Hepatocyte (in vitro differentiated cells): Measurements from ENCODE around the gene CAPRIN2. TPM values are rescaled to one million over a fixed set of nuclear protein-coding genes. Genes with fewer than 3 reads are reported as not detected.
A peak's percentile ranks its signal among the peaks of the same experiment; 100 is the strongest.

Experiments
- DNase-seq: peaks from one replicate; pipeline ENCODE4 v3.0.0-alpha.2; 2016; ENCODE audit warnings: low spot score
- H2AFZ ChIP-seq: fragments of 200-600 bp; sonication (generic); 2 replicates; pipeline ENCODE4 v1.6.0; 2016; ENCODE audit warnings: antibody characterized with exemption, mild to moderate bottlenecking
- H3K27ac ChIP-seq: fragments of 200-600 bp; sonication (generic); 2 replicates; pipeline ENCODE4 v1.5.1; 2016; ENCODE audit warnings: mild to moderate bottlenecking
- H3K27me3 ChIP-seq: fragments of 200-600 bp; sonication (generic); 2 replicates; pipeline ENCODE4 v1.6.1; 2016
- H3K36me3 ChIP-seq: fragments of 200-600 bp; sonication (generic); replicated peaks from 2 replicates; pipeline ENCODE4 v1.5.1; 2016; ENCODE audit warnings: low read depth; ENCODE audit not compliant: insufficient read depth
- H3K4me1 ChIP-seq: fragments of 200-600 bp; sonication (generic); 2 replicates; pipeline ENCODE4 v1.5.1; 2016; ENCODE audit warnings: mild to moderate bottlenecking, moderate library complexity; ENCODE audit not compliant: insufficient read depth
- H3K4me2 ChIP-seq: fragments of 200-600 bp; sonication (generic); 2 replicates; pipeline ENCODE4 v1.6.0; 2016
- H3K4me3 ChIP-seq: fragments of 200-600 bp; sonication (generic); 2 replicates; pipeline ENCODE4 v1.5.1; 2016; ENCODE audit warnings: mild to moderate bottlenecking
- H3K79me2 ChIP-seq: fragments of 200-600 bp; sonication (generic); 2 replicates; pipeline ENCODE4 v1.6.0; 2017; ENCODE audit warnings: mild to moderate bottlenecking
- H3K9me2 ChIP-seq: fragments of 200-600 bp; sonication (generic); replicated peaks from 2 replicates; pipeline ENCODE4 v1.6.0; 2017; ENCODE audit warnings: mild to moderate bottlenecking; ENCODE audit not compliant: insufficient read depth
- H3K9me3 ChIP-seq: fragments of 200-600 bp; sonication (generic); 2 replicates; pipeline ENCODE4 v1.5.1; 2016; ENCODE audit warnings: low read depth, mild to moderate bottlenecking
- H4K20me1 ChIP-seq: fragments of 200-600 bp; sonication (generic); 2 replicates; pipeline ENCODE4 v1.6.0; 2016; ENCODE audit warnings: mild to moderate bottlenecking; ENCODE audit not compliant: insufficient read depth, poor library complexity, severe bottlenecking
- EZH2 ChIP-seq: fragments of 200-600 bp; sonication (generic); IDR thresholded peaks from 2 replicates; pipeline ENCODE4 v1.6.1; 2016; ENCODE audit warnings: antibody characterized with exemption, mild to moderate bottlenecking, borderline replicate concordance
- EZH2phosphoT487 ChIP-seq: fragments of 200-600 bp; sonication (generic); IDR thresholded peaks from one replicate; pipeline ENCODE4 v1.6.1; 2018; ENCODE audit warnings: antibody characterized with exemption, mild to moderate bottlenecking, low read depth, moderate library complexity; ENCODE audit not compliant: unreplicated experiment, severe bottlenecking
- WGBS: methylation state at CpG from one replicate; pipeline ENCODE4 v1.1.6; 2016; ENCODE audit warnings: low lambda C conversion rate; ENCODE audit errors: missing lambda C conversion rate; 5-methylcytosine and 5-hydroxymethylcytosine counted together
- polyA plus RNA-seq: library from polyadenylated mRNA; unstranded; fragments of >200 nt; fragmentation: Nextera tagmentation; extraction: Ambion mirVana; gene quantifications from 2 replicates; pipeline ENCODE4 v1.2.1, GENCODE V29; 2016
- total RNA-seq: library from RNA; depleted of rRNA; stranded (reverse); fragments of >200 nt; gene quantifications from 2 replicates; pipeline ENCODE4 v1.2.3, GENCODE V29; 2014
- TF ChIP-seq, protein P1 (sequence below): fragments of 200-600 bp; sonication (generic); IDR thresholded peaks from 2 replicates; pipeline ENCODE4 v1.5.1; 2016; ENCODE audit warnings: antibody characterized with exemption, mild to moderate bottlenecking; ENCODE audit not compliant: poor library complexity

The CAPRIN2 gene
- total and polyA plus RNA-seq, 2 experiments from 2014 or later, result 19.0 to 25.4 TPM

DNA sequence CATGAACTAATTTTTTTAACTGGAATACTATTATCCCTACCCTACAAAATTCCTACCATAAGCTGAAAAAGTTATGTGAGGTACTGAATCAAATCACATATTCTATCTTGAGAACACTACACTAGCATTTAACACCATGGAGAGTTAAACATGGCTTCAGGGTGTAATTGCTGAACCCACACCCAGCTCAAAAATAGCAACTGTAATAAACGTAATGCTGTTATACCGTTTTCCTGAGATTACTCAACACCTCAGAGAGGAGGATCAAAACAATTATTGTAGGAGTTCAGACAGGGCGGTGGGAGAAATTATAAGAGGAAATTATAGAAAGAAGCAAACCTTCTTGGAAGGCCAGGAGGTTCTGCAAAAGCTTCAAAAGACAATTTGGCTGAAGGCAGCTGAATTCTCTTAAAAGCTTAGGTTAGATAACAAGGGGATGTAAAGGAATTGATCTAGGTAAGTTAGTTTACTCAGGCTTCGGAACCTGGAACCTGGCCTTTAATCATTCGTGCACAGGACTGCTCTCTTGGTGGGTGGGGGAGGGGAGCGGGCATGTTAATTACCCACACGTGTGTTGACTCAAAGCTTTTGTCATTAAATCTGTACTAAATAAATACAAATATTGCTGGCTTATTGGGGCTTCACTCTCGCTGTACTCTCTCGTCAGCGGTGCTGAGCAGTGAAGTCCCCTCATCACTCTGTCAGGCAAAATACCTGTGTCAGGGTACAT lies 47.0 kb downstream of the CAPRIN2 start:
- Histone ChIP-seq H3K4me2 (no peak overlapping the region), H2AFZ (no peak overlapping the region), H3K79me2 (no peaks in the 10 kb centered on the region), H3K27ac (no peak overlapping the region), H4K20me1 (no peaks in the 10 kb centered on the region), H3K9me3 (no peaks in the 10 kb centered on the region), H3K4me3 (no peak overlapping the region), H3K36me3 (peaks cover 5% of the 10 kb centered on the region), H3K27me3 (no peaks in the 10 kb centered on the region), H3K4me1 (no peaks in the 10 kb centered on the region), H3K9me2 (no peaks in the 10 kb centered on the region)
- no peak for TF ChIP-seq EZH2phosphoT487
- no peak for DNase-seq
- 90% methylated on average over 10 of the region's 10 CpGs for WGBS

DNA sequence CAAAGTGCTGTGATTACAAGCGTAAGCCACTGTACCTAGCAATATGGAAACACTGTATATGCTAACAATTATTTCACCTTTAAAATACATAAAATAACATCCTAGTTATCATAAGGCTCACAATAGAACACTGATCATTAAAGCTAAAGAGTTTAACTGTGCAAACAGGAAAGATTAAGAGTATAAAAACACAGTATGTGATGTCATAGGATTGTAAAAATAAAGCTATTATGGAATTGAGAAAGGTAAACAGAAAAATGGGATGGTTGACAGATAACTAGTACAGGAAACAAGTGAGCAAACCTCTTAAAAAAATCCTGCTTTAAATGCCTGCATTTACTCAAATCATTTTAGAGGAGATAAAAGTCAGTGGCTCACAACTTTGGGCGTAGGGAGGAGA lies 48.3 kb downstream of the CAPRIN2 start:
- Histone ChIP-seq H2AFZ (no peak overlapping the region), H4K20me1 (no peaks in the 10 kb centered on the region), H3K9me2 (no peaks in the 10 kb centered on the region), H3K4me2 (no peak overlapping the region), H3K79me2 (no peaks in the 10 kb centered on the region), H3K4me3 (no peak overlapping the region), H3K4me1 (no peaks in the 10 kb centered on the region), H3K27ac (peak overlapping the region; percentile 1), H3K27me3 (no peaks in the 10 kb centered on the region), H3K9me3 (no peaks in the 10 kb centered on the region), H3K36me3 (peaks cover 5% of the 10 kb centered on the region)
- no peak for DNase-seq
- no peak for TF ChIP-seq EZH2phosphoT487
- no peak for TF ChIP-seq EZH2
- TF ChIP-seq, protein P1, sequence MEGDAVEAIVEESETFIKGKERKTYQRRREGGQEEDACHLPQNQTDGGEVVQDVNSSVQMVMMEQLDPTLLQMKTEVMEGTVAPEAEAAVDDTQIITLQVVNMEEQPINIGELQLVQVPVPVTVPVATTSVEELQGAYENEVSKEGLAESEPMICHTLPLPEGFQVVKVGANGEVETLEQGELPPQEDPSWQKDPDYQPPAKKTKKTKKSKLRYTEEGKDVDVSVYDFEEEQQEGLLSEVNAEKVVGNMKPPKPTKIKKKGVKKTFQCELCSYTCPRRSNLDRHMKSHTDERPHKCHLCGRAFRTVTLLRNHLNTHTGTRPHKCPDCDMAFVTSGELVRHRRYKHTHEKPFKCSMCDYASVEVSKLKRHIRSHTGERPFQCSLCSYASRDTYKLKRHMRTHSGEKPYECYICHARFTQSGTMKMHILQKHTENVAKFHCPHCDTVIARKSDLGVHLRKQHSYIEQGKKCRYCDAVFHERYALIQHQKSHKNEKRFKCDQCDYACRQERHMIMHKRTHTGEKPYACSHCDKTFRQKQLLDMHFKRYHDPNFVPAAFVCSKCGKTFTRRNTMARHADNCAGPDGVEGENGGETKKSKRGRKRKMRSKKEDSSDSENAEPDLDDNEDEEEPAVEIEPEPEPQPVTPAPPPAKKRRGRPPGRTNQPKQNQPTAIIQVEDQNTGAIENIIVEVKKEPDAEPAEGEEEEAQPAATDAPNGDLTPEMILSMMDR, result no peak
- 60% methylated on average over 2 of the region's 2 CpGs for WGBS

DNA sequence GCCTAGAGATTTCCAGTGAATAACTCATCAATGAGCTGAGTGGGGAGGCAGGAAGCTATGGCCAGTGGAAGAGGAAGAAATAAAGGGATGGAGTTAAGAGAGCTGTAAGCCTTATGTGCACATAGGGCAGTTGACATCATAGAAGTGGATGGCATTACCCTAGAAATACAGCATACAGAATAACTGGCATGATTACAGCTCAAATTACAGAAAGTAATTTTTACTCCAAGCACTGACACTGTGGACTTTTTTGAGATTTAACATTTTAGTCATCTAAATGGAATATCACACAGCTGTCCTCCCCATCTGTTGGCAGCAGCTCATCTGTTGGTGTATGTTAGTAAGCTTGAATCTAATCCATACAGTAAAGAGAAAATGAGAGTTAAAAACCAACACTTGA lies 53.7 kb downstream of the CAPRIN2 start:
- Histone ChIP-seq H3K27me3 (no peaks in the 10 kb centered on the region), H3K9me3 (no peaks in the 10 kb centered on the region), H3K27ac (no peak overlapping the region), H3K4me2 (no peak overlapping the region), H3K4me3 (no peak overlapping the region), H3K79me2 (no peaks in the 10 kb centered on the region), H4K20me1 (no peaks in the 10 kb centered on the region), H3K4me1 (no peaks in the 10 kb centered on the region), H3K36me3 (no peaks in the 10 kb centered on the region), H2AFZ (no peak overlapping the region), H3K9me2 (no peaks in the 10 kb centered on the region)
- no peak for DNase-seq
- TF ChIP-seq EZH2 (no peak), EZH2phosphoT487 (no peak)
- TF ChIP-seq, protein P1, result no peak

- Histone ChIP-seq H3K9me2 (no peaks in the 10 kb centered on the region), H3K9me3 (no peaks in the 10 kb centered on the region), H4K20me1 (no peaks in the 10 kb centered on the region), H3K36me3 (no peaks in the 10 kb centered on the region), H3K79me2 (peaks cover 2% of the 10 kb centered on the region), H3K27ac (no peak overlapping the region), H3K4me3 (no peak overlapping the region), H3K27me3 (no peaks in the 10 kb centered on the region), H3K4me2 (no peak overlapping the region), H2AFZ (no peak overlapping the region), H3K4me1 (no peaks in the 10 kb centered on the region)
- WGBS, result 88% methylated on average over 6 of the region's 6 CpGs
- DNase-seq, result no peak
- TF ChIP-seq, protein P1, result no peak
- TF ChIP-seq EZH2phosphoT487 (no peak), EZH2 (no peak)
Measured at GRCh38 chr12:30700216-30700900, 54.4 kb downstream of the CAPRIN2 start.
